IMR-90 (cell line): ENCODE data around the gene RTL1. TPM values are rescaled to one million over a fixed set of nuclear protein-coding genes. Genes with fewer than 3 reads are reported as not detected.

Experiments used
- ATAC-seq: fragments of 200-7000 bp; cut with Tn5 transposase; 2 replicates; pipeline ENCODE4 v1.9.1; 2020; ENCODE audit warnings: low read depth, mild to moderate bottlenecking, moderate library complexity
- BruUV-seq: library from RNA; stranded (reverse); fragments of 400-500 nt; replicated peaks from 2 replicates; lab custom pipeline; 2021; lab: Mats Ljungman, UMichigan
- CTCF ChIA-PET: fragments of 300-600 bp; formaldehyde crosslinking; extraction: SDS; loops from one replicate; lab custom pipeline; 2021; ENCODE audit warnings: antibody characterized with exemption; lab: Yijun Ruan, JAX
- POLR2A ChIA-PET: fragments of 300-600 bp; sonication (Branson Sonifier 250); formaldehyde crosslinking; loops from one replicate; lab custom pipeline; 2022; ENCODE audit warnings: antibody characterized with exemption; ENCODE audit not compliant: unreplicated experiment; lab: Charles Lee
- DNase-seq: peaks from one replicate; pipeline ENCODE4 v3.0.0; 2013
- H2AFZ ChIP-seq: replicated peaks from 2 replicates; pipeline ENCODE3; 2013; ENCODE audit warnings: low read length, mild to moderate bottlenecking; ENCODE audit not compliant: poor library complexity
- H2AK5ac ChIP-seq: 2 replicates; pipeline ENCODE4 v1.6.1; 2013; ENCODE audit warnings: low read depth, low read length, inconsistent platforms
- H2AK9ac ChIP-seq: replicated peaks from 2 replicates; pipeline ENCODE3; 2013; ENCODE audit warnings: mild to moderate bottlenecking, low read depth, low read length, moderate library complexity; ENCODE audit not compliant: poor library complexity
- H2BK120ac ChIP-seq: 2 replicates; pipeline ENCODE4 v1.6.1; 2013; ENCODE audit warnings: low read depth, low read length, inconsistent platforms
- H2BK15ac ChIP-seq: 3 replicates; pipeline ENCODE4 v1.6.1; 2013; ENCODE audit warnings: low read depth, low read length, inconsistent platforms
- H2BK20ac ChIP-seq: 2 replicates; pipeline ENCODE4 v1.6.1; 2013; ENCODE audit warnings: low read depth, mild to moderate bottlenecking, inconsistent platforms, low read length, moderate library complexity
- H2BK5ac ChIP-seq: 2 replicates; pipeline ENCODE4 v1.6.1; 2013; ENCODE audit warnings: mild to moderate bottlenecking, low read depth, low read length, inconsistent platforms; ENCODE audit not compliant: poor library complexity, severe bottlenecking
- H3K14ac ChIP-seq: replicated peaks from 2 replicates; pipeline ENCODE4 v1.6.1; 2013; ENCODE audit warnings: low read depth, low read length, inconsistent platforms
- H3K18ac ChIP-seq: 2 replicates; pipeline ENCODE4 v1.6.1; 2013; ENCODE audit warnings: low read depth, low read length, control low read depth
- H3K23ac ChIP-seq: 2 replicates; pipeline ENCODE4 v1.6.1; 2013; ENCODE audit warnings: low read depth, low read length, inconsistent platforms
- H3K27ac ChIP-seq: 2 replicates; pipeline ENCODE4 v1.5.1; 2013; ENCODE audit warnings: mild to moderate bottlenecking, control low read depth, low read length; ENCODE audit not compliant: insufficient read depth
- H3K27me3 ChIP-seq: 2 replicates; pipeline ENCODE4 v1.6.1; 2013; ENCODE audit warnings: low read length; ENCODE audit not compliant: control insufficient read depth, insufficient read depth
- H3K36me3 ChIP-seq: 2 replicates; pipeline ENCODE4 v1.6.1; 2013; ENCODE audit warnings: low read length, mixed read lengths; ENCODE audit not compliant: control insufficient read depth, insufficient read depth
- H3K4ac ChIP-seq: 2 replicates; pipeline ENCODE4 v1.6.1; 2013; ENCODE audit warnings: low read depth, low read length, inconsistent platforms
- H3K4me1 ChIP-seq: 2 replicates; pipeline ENCODE4 v1.6.1; 2013; ENCODE audit warnings: low read length, mixed read lengths; ENCODE audit not compliant: control insufficient read depth, insufficient read depth
- H3K4me2 ChIP-seq: 2 replicates; pipeline ENCODE4 v1.6.1; 2013; ENCODE audit warnings: low read depth, mild to moderate bottlenecking, control low read depth, low read length, moderate library complexity
- H3K4me3 ChIP-seq: 2 replicates; pipeline ENCODE4 v1.5.1; 2013; ENCODE audit warnings: low read depth, mild to moderate bottlenecking, control low read depth, low read length, moderate library complexity; ENCODE audit not compliant: insufficient read depth
- H3K56ac ChIP-seq: 2 replicates; pipeline ENCODE4 v1.6.1; 2013; ENCODE audit warnings: low read length, inconsistent platforms; ENCODE audit not compliant: insufficient read depth; ENCODE audit errors: extremely low read depth
- H3K79me1 ChIP-seq, 2 experiments: 2 replicates each; pipeline ENCODE4 v1.6.1; 2013; ENCODE audit warnings: low read length in 2 of 2, inconsistent platforms in 1 of 2, low read depth in 1 of 2
- H3K9ac ChIP-seq: 2 replicates; pipeline ENCODE4 v1.6.1; 2013; ENCODE audit warnings: low read depth, low read length, control low read depth
- H3K9me1 ChIP-seq: 2 replicates; pipeline ENCODE4 v1.6.1; 2013; ENCODE audit warnings: low read length, inconsistent platforms; ENCODE audit not compliant: insufficient read depth
- H3K9me3 ChIP-seq: 2 replicates; pipeline ENCODE4 v1.6.1; 2013; ENCODE audit warnings: low read length; ENCODE audit not compliant: control insufficient read depth, insufficient read depth
- H4K20me1 ChIP-seq: 2 replicates; pipeline ENCODE4 v1.6.1; 2013; ENCODE audit warnings: low read length, inconsistent platforms; ENCODE audit not compliant: insufficient read depth
- H4K5ac ChIP-seq: 2 replicates; pipeline ENCODE4 v1.6.1; 2013; ENCODE audit warnings: mild to moderate bottlenecking, low read depth, low read length, control low read depth
- H4K8ac ChIP-seq, 2 experiments: 2 replicates each; pipeline ENCODE4 v1.6.1; 2013; ENCODE audit warnings: low read depth in 2 of 2, low read length in 2 of 2, control low read depth in 1 of 2, inconsistent platforms in 1 of 2
- H4K91ac ChIP-seq: 2 replicates; pipeline ENCODE4 v1.6.1; 2013; ENCODE audit warnings: low read depth, low read length, inconsistent platforms; ENCODE audit not compliant: insufficient read depth
- BHLHE40 ChIP-seq: fragments of 150-350 bp; IDR thresholded peaks from 2 replicates; pipeline ENCODE4 v1.6.1; 2016; ENCODE audit warnings: mild to moderate bottlenecking, low read depth, low read length
- CTCF ChIP-seq: conservative IDR thresholded peaks from 2 replicates; pipeline ENCODE4 v1.5.1; 2012; ENCODE audit warnings: mild to moderate bottlenecking, low read depth, low read length, improper control_type of control experiment
- ELK1 ChIP-seq: fragments of 150-350 bp; IDR thresholded peaks from 2 replicates; pipeline ENCODE4 v1.6.1; 2016; ENCODE audit warnings: low read depth, mild to moderate bottlenecking, low read length, moderate library complexity, borderline replicate concordance
- MAFK ChIP-seq: IDR thresholded peaks from 2 replicates; pipeline ENCODE4 v1.6.1; 2012; ENCODE audit warnings: low read depth, low read length, improper control_type of control experiment
- RAD21 ChIP-seq: IDR thresholded peaks from 2 replicates; pipeline ENCODE4 v1.6.1; 2012; ENCODE audit warnings: low read length, improper control_type of control experiment
- SMC3 ChIP-seq: fragments of 150-350 bp; IDR thresholded peaks from 2 replicates; pipeline ENCODE4 v1.6.1; 2016; ENCODE audit warnings: low read depth, mild to moderate bottlenecking, antibody characterized with exemption, low read length, moderate library complexity
- USF2 ChIP-seq: fragments of 150-350 bp; IDR thresholded peaks from 2 replicates; pipeline ENCODE4 v1.6.1; 2017; ENCODE audit warnings: mild to moderate bottlenecking, antibody characterized with exemption, low read length, low read depth
- WGBS, 2 experiments: methylation state at CpG; one replicate each; pipeline versions ENCODE4 v1.1.5 to v1.1.7; 2013; ENCODE audit warnings: missing lambda C conversion rate in 2 of 2; ENCODE audit not compliant: insufficient read length in 1 of 2; ENCODE audit errors: extremely low coverage in 2 of 2; 5-methylcytosine and 5-hydroxymethylcytosine counted together
- dilution Hi-C: fragments of 300-500 bp; cut with HindIII; formaldehyde crosslinking; loops from one replicate; pipeline ENCODE4 v1.14.3; 2018; ENCODE audit warnings: low sequenced_read_pairs; ENCODE audit not compliant: unreplicated experiment
- in situ Hi-C: fragments of 300-500 bp; cut with MboI; formaldehyde crosslinking; loops from 3 replicates; pipeline ENCODE4 v1.14.3; 2019; ENCODE audit warnings: low sequenced_read_pairs, inconsistent platforms, mixed read lengths
- intact Hi-C: fragments of 100-400 bp; cut with micrococcal nuclease; formaldehyde crosslinking; loops from 2 replicates; pipeline ENCODE4 v1.10.0; 2022
- polyA plus RNA-seq, 3 experiments: library from polyadenylated mRNA; depleted of rRNA; stranded (reverse); fragments of >200 nt; gene quantifications; 2 replicates each; pipeline ENCODE4 v1.2.3, GENCODE V29; 2012; ENCODE audit warnings: low replicate concordance in 1 of 3
- total RNA-seq: library from RNA; depleted of rRNA; stranded (reverse); fragments of >200 nt; gene quantifications from 2 replicates; pipeline ENCODE4 v1.2.3, GENCODE V29; 2012

Gene RTL1
- total and polyA plus RNA-seq, 2 of the 4 experiments (the other 2 are of a cell fraction) = not detected

- TF ChIP-seq MAFK (no peak), BHLHE40 (no peak)
Observed at GRCh38 chr14:100901391-100902183, 1.9 kb downstream of the RTL1 start (continued).

DNA sequence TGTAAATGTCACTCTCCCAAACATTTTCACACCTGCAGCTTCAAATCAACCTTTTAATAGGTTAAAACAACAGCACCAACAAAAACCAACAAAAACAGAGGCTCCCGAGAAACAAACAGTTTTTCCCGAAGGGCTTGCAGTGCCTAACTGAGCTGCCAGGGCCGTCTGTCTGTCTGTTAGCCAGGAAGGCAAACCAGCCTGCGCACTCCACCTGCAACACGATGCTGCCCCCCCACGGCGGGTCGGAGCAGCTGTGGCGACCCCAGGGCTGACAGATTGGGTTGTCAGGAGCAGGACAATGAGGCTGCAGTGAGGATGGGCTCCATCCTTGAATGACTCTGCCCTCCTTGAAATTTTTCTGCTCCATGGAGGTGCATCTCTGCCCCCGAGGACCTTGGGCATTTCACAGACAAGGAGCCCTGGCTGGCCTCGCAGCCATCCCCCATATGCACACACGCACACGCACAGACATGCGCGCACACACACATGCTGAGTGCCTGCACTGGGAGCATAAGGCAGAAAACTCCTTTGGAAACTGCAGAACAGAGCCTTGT is 2.6 kb downstream of the RTL1 start:
- Histone ChIP-seq H3K4ac (no peak overlapping the region), H4K91ac (no peak overlapping the region), H4K20me1 (peaks cover 36% of the 10 kb centered on the region), H2AK5ac (no peak overlapping the region), H4K5ac (no peak overlapping the region), H3K14ac (no peak overlapping the region), H3K4me3 (no peak overlapping the region), H2BK5ac (no peak overlapping the region), H3K56ac (no peak overlapping the region), H4K8ac (no peak overlapping the region), H3K27ac (no peak overlapping the region), H2AK9ac (no peak overlapping the region), H3K27me3 (peaks cover 15% of the 10 kb centered on the region; the same call in 1 of the 2 replicates), H3K4me2 (no peak overlapping the region), H3K23ac (no peak overlapping the region), H3K18ac (no peak overlapping the region), H3K36me3 (peaks cover 52% of the 10 kb centered on the region), H2BK120ac (no peak overlapping the region), H3K9ac (no peak overlapping the region), H3K9me1 (no peaks in the 10 kb centered on the region), H3K4me1 (no peaks in the 10 kb centered on the region; the same call in 1 of the 2 replicates), H3K9me3 (no peaks in the 10 kb centered on the region), H3K79me1 (peaks cover 0 to 24% of the 10 kb centered on the region in 2 experiments; a peak in 2 of 4 replicates), H2BK15ac (no peak overlapping the region), H2AFZ (no peak overlapping the region), H2BK20ac (no peak overlapping the region)
- intact Hi-C loops (loop anchor here (2.0 to 5.0 kb wide), 2 partner anchors 192 to 514 kb away; no protein-coding TSS in a partner anchor), in situ Hi-C loops (no loop called here), dilution Hi-C loops (no loop called here)
- WGBS, 2 experiments = 67% methylated on average over 9 of the region's 15 CpGs; no CpG with 5 or more reads in 1 of the 2 experiments
- no TSS peak for BruUV-seq
- POLR2A ChIA-PET = no interaction called here
- TF ChIP-seq SMC3 (0 out of 2 replicates have a peak, but pooled peaks have one; percentile 13), CTCF (peak; percentile 34), RAD21 (peak; percentile 53), ELK1 (no peak), USF2 (no peak)
- CTCF ChIA-PET = interaction anchor here (1.2 kb wide), 1 partner anchor 516 kb away, joined by 3 read pairs; no protein-coding TSS in a partner anchor
- DNase-seq = no peak
- no peak for ATAC-seq
